ENCODE results near the gene INO80D.
"Not testable (repeated sequence)": the region's sequence is repeated elsewhere in the genome, so short reads cannot be mapped to it uniquely, and the experiment has no call there.

The INO80D gene, protein sequence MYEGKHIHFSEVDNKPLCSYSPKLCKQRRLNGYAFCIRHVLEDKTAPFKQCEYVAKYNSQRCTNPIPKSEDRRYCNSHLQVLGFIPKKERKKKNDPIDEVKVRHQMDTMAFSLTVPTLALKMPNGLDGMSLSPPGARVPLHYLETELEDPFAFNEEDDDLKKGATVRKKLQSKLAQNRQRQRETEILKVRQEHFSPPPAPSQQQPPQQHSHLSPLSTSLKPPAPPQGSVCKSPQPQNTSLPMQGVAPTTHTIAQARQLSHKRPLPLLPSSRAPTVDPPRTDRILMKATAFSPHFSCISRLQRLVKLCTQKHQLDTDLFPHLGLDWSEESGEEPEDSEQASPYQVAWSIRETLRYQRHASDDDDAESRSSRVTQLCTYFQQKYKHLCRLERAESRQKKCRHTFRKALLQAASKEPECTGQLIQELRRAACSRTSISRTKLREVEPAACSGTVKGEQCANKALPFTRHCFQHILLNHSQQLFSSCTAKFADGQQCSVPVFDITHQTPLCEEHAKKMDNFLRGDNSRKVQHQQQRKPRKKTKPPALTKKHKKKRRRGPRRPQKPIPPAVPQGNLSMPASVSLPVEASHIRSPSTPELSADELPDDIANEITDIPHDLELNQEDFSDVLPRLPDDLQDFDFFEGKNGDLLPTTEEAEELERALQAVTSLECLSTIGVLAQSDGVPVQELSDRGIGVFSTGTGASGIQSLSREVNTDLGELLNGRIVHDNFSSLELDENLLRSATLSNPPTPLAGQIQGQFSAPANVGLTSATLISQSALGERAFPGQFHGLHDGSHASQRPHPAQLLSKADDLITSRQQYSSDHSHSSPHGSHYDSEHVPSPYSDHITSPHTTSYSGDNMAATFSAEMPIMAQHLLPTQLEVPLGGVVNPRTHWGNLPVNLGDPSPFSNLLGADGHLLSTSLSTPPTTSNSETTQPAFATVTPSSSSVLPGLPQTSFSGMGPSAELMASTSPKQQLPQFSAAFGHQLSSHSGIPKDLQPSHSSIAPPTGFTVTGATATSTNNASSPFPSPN

DNA sequence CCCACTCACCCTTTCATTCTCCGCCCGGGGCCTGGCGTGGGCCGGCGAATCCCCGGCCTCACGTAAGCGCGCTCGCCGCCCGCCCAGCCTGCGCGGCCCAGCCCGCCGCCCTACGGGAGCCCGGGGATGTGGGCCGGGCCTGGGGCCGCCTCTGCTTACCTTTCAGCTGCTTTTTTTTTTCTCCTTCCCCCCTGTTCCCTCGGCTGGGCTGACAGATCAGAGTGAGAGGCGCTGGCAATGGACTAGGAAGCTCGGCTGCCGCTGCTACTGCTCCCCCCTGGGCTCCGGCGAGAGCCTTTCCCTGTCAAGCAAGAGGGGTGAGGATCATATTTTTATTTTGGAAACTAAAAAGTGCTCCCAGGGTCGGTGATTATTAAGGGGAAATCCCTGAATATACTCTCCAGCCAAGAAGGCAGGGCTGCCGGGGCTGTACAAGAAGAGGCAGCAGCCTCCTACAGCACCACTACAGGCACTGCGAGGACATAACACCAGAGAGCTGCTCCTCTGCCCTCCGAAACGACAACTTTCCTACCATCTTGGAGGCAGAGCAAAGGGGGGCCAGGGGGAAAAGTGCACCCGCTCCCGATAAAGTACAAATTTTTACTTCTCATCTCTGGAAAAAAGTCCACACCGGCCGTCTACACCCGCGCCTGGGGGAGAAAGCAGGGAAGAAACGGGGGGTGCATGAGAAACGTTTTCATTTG is at the start of gene INO80D:
Gene INO80D, minus strand, starts transcription at position 433 of the 704 bp plus-strand sequence. CDS start 23,158 bp downstream, outside the sequence.
- peak; percentile 74 to 94 (median 86) for DNase-seq

- DNase-seq = no peak
Observed at GRCh38 chr2:206127656-206128055, 41.7 kb upstream of the INO80D start.

DNA sequence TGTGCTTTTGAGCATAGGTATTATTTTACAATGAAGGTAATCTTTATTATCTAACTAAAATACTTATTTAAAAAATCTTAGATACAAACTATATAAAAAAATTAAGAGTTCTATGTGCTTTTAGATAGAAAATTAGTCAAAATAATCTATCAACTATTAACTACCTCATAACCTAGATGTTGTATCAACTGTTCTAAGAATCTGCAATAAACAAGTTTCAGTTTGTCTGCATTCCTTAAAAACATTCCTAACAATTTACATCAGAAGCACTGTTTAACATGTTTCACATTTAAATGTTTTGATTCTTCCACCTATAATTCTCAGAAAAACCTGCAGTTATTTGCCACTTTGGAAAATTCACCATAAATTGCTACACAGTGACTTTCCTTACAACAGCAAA is 39.9 kb upstream of the INO80D start:
- DNase-seq = no peak

DNA sequence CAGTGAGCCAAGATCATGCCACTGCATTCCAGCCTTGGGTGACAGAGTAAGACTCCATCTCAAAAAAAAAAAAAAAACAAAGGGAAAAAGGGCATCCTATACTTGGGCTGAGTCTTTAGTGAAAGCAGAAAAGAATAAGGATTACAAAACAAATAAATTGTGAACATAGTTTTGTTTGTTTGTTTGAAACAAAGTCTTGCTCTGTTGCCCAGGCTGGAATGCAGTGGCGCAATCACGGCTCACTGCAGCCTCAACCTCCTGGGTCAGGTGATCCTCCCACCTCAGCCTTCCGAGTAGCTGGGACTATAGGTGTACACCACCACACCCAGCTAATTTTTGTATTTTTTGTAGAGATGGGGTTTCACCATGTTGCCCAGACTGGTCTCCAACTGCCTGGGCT is 36.6 kb upstream of the INO80D start:
- not testable (repeated sequence) for DNase-seq

DNA sequence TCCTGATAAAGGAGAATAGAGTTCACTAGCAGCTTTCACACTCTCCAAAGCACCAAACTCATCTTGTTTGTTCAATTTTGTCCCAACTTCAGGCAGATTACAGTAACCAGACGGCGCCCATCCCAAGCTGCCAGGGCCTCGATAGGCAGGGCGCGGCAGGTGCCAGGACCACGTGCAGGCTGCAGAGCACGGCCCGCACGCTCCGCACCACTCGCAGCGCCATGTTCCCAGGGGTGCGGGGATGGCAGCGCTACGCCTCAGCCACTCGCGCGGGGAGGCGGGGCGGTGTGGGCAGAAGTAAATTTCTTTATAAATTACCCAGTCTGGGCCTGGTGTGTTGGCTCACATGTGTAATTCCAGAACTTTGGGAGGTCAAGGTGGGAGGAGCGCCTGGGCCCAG is 30.3 kb upstream of the INO80D start:
- DNase-seq = no peak

DNA sequence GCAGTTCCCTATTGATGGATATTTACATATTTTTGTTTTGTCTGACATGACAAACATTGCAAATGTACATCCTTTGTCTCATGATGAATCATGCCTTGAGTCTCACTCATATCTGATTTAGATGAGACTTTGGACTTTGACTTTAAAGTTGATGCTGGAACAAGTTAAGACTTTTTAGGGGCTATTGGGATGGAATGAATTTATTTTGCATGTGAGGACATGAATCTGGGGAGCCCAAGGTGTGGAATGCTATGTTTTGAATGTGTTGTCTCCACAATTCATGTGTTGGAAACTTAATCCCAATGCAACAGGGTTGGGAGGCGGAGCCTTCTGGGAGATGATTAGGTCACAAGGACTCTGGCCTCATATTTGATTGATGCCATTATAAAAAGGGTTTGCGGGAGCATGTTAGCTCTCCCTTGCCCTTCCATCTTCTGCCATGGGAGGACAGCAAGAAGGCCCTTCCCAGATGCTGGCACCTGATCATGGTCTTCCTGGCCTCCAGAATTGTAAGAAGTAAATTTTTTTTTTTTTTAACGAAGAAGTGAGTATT is 29.1 kb upstream of the INO80D start:
- no peak for DNase-seq

- no peak for DNase-seq
Observed at GRCh38 chr2:206112846-206113547, 27.0 kb upstream of the INO80D start.

- DNase-seq = no peak
Observed at GRCh38 chr2:206112108-206112507, 26.1 kb upstream of the INO80D start.

GRCh38 chr2:206108713-206109112 is 22.7 kb upstream of the INO80D start:
- no peak for DNase-seq

DNA sequence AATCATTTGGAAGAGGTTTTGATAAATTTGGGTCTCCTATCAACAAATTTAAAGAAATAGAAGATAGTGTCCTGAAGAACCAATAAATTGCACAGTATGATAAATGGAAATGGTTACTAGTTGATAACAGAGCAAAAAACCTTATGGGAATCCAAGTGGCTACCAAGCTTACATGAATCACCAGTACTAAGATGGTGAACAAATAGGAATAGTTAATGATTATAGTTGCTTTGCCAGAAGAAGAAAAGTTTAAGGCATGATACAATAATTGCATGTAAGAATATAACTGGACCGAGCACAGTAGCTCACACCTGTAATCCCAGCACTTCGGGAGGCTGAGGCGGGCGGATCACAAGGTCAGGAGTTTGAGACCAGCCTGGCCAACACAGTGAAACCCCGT is 19.6 kb upstream of the INO80D start:
- DNase-seq = no peak

GRCh38 chr2:206105038-206105437 is 19.1 kb upstream of the INO80D start:
- no peak for DNase-seq

DNA sequence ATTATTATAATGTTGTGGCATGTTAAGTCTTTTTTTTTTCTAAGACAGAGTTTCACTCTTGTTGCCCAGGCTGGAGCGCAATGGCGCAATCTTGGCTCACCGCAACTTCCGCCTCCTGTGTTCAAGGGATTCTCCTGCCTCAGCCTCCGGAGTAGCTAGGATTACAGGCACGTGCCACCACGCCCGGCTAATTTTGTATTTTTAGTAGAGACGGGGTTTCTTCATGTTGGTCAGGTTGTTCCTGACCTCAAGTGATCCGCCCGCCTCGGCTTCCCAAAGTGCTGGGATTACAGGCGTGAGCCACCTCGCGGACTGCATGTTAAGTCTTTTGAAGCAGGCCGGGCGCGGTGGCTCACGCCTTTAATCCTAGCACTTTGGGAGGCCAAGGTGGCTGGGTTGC is 12.9 kb upstream of the INO80D start:
- DNase-seq = not testable (repeated sequence)

- no peak for DNase-seq
Observed at GRCh38 chr2:206098471-206098870, 12.5 kb upstream of the INO80D start.

DNA sequence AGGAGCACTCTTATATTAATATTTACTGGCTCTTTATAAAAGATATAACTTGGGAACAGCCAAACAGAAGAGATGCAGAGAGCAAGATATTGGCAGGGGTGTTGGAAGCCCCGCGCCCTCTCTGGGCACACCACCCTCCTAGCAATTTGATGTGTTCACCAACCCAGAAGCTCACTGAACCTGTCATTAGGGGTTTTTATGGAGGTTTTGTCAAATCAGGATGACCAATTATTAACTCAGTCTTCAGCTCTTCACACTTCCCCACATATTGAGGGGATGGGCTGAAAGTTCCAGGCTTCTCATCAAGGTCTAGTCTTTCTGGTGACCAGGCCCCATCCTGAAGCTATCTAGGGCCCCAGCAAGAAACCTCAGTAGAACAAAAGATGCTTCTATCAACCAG is 10.9 kb upstream of the INO80D start:
- no peak for DNase-seq

- DNase-seq = no peak
Observed at GRCh38 chr2:206095536-206096332, 9.8 kb upstream of the INO80D start.

- DNase-seq = no peak
Observed at GRCh38 chr2:206092297-206092696, 6.3 kb upstream of the INO80D start.

GRCh38 chr2:206088248-206088647 is 2.3 kb upstream of the INO80D start:
- no peak for DNase-seq

DNA sequence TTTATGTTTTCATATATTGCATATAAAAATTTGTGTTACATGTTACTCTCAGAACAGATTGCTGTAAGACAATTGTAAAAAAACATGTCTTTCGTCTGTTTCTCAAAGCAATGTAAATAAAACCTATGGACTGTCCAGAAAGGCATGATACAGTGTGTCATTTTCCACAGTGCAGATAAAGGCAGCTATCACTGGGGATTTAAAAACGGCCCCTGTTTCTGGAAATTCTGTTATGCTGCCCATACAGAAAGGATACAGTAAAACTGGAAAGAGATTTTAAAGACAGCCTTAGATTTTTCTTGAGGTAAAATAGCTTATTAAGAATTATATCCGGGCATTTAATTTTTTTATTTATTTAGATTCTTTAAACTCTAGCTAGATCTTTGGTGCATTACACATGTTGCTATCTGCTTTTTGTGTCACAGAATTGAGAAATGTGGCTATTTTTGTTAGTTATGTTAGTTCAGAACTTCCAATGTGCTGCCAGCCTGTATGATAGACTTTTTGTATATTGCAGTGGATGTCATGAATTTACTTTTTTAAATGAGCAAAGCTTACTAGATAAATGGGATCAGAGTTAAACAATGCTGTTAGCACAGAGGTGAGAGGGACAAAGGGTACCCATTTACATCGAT is 859 bp upstream of the INO80D start:
- DNase-seq = peak in 1 of 6 experiments; percentile 4

DNA sequence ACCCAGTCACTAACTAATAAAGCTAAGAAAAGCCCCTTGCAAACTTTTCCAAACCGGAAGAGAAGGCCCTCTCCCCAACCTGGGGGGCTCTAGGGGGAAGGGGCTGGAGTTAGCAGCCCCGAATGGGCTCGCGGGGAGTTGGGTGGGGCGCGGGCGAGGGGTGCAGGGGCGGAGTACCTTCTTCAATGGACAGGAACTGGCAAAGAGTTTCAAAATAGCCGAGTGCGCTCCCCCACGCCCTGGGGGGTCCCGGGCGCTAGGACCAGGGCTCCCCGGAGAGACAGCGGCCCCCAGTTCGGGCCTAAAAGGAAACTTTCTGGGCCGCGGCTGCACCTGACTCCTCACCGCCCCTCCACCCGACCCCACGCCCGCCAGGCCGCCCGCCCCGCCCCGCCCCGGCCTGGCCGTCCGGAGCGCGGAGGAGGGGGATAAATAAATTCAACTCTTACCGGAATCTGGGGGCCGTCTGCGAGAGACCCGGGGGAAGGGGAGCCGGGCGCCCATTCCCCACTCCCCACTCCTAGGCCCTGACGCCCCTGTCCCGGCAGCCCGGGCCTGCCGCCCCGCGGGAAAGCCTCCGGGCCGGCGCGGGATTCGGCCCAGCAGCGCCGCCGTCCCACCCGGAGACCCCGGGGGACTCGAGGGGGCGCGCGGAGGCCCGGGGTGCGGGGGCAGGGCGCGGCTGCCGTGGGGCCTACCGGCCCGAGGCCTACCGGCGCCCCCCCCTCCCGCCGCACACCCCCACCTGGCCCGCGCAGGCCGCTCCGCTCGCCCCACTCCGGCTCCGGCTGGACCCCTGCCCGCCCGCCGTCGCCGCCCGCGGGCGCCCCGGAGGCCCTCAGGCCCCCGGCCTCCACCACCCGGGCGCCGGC is 868 bp downstream of the INO80D start:
- DNase-seq = peak; percentile 37 to 90 (median 62)
